Activated naive CD8-positive, alpha-beta T cell treated with anti-CD3 and anti-CD28 coated beads, Interleukin-2, amount 50 U/mL, for 24 hours (primary cell): ENCODE data around the gene SLC16A11.

Experiments used
- ATAC-seq: fragments of 150-1000 bp; cut with Tn5 transposase; one replicate; pipeline ENCODE4 v1.10.0; 2021
- DNase-seq: peaks from one replicate; pipeline ENCODE4 v3.0.0; 2021
- H3K27ac Mint-ChIP-seq: one replicate; pipeline ENCODE4 v1.8.0; 2021; ENCODE audit warnings: mild to moderate bottlenecking, mixed read lengths
- H3K27me3 Mint-ChIP-seq: one replicate; pipeline ENCODE4 v1.8.0; 2021; ENCODE audit warnings: mixed read lengths
- H3K36me3 Mint-ChIP-seq: one replicate; pipeline ENCODE4 v1.8.0; 2021; ENCODE audit warnings: low read depth, mixed read lengths
- H3K4me1 Mint-ChIP-seq: one replicate; pipeline ENCODE4 v1.8.0; 2021; ENCODE audit warnings: mixed read lengths
- H3K4me3 Mint-ChIP-seq: one replicate; pipeline ENCODE4 v1.8.0; 2021; ENCODE audit warnings: mild to moderate bottlenecking, moderate library complexity, mixed read lengths
- H3K9me3 Mint-ChIP-seq: one replicate; pipeline ENCODE4 v1.8.0; 2021; ENCODE audit warnings: mixed read lengths

SLC16A11 gene

GRCh38 chr17:7014261-7014994, 29.5 kb downstream of the SLC16A11 start:
- peak overlapping the region; percentile 100 for H3K27ac Mint-ChIP-seq
- H3K4me1 Mint-ChIP-seq, result peaks cover 68% of the 10 kb centered on the region
- no peaks in the 10 kb centered on the region for H3K9me3 Mint-ChIP-seq
- ATAC-seq (peak; percentile 87), DNase-seq (peak; percentile 96)
- peaks cover 3% of the 10 kb centered on the region for H3K27me3 Mint-ChIP-seq
- H3K36me3 Mint-ChIP-seq, result peaks cover 20% of the 10 kb centered on the region
- H3K4me3 Mint-ChIP-seq, result peak overlapping the region; percentile 90

GRCh38 chr17:7011942-7012254, 32.0 kb downstream of the SLC16A11 start:
- Mint-ChIP-seq H3K4me3 (peak overlapping the region; percentile 90), H3K27me3 (peaks cover 3% of the 10 kb centered on the region), H3K9me3 (no peaks in the 10 kb centered on the region), H3K36me3 (peaks cover 16% of the 10 kb centered on the region), H3K27ac (peak overlapping the region; percentile 100), H3K4me1 (peaks cover 59% of the 10 kb centered on the region)
- DNase-seq (no peak), ATAC-seq (no peak)

GRCh38 chr17:7011415-7011814, 32.5 kb downstream of the SLC16A11 start:
- Mint-ChIP-seq H3K9me3 (no peaks in the 10 kb centered on the region), H3K27me3 (peaks cover 3% of the 10 kb centered on the region), H3K4me1 (peaks cover 54% of the 10 kb centered on the region), H3K4me3 (peak overlapping the region; percentile 90), H3K27ac (peak overlapping the region; percentile 100), H3K36me3 (peaks cover 16% of the 10 kb centered on the region)
- DNase-seq, result no peak
- no peak for ATAC-seq

DNA sequence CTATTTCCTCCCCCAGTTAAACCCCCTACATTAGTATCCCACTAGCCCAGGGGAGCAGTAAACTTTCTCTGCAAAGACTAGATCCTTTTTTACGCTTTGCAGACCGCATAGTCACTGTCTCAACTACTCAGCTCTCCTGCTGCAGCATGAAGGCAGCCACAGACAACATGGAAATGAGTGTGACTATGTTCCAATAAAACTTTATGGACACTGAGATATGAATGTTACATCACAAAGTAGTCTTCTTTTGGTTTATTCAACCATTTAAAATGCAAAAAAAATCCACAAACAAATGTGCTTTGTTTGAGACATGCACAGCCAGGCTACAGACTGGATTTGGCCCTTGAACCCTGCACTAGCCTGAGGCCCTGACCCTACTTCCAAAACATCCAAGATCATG, 33.4 kb downstream of the SLC16A11 start:
- peak overlapping the region; percentile 45 for H3K27ac Mint-ChIP-seq
- H3K9me3 Mint-ChIP-seq, result no peaks in the 10 kb centered on the region
- H3K36me3 Mint-ChIP-seq, result peaks cover 16% of the 10 kb centered on the region
- H3K4me3 Mint-ChIP-seq, result peak overlapping the region; percentile 90
- ATAC-seq (no peak), DNase-seq (no peak)
- peaks cover 45% of the 10 kb centered on the region for H3K4me1 Mint-ChIP-seq
- peaks cover 3% of the 10 kb centered on the region for H3K27me3 Mint-ChIP-seq

DNA sequence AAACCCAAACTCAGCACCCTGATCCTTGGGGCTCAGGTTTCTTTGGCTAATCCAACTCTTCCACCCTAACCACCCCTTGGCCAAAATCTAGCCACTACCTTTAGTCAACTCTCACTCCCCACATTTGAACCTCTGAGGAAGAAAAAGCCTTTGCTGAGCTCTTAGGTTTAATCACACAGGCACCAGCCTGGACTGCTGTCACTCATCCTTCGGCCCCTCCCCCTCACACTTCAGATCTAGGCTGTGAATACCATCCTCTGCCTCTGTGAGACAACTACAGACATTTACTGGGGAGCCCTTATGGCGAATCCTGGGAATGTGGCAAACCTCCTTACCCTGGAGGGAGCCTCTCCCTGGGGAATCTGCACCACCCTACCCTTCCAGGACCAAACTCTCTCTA, 36.7 kb downstream of the SLC16A11 start:
- ATAC-seq (no peak), DNase-seq (no peak)
- no peaks in the 10 kb centered on the region for H3K9me3 Mint-ChIP-seq
- peaks cover 34% of the 10 kb centered on the region for H3K4me1 Mint-ChIP-seq
- peaks cover 9% of the 10 kb centered on the region for H3K36me3 Mint-ChIP-seq
- H3K27me3 Mint-ChIP-seq, result peaks cover under 1% of the 10 kb centered on the region
- H3K27ac Mint-ChIP-seq, result no peak overlapping the region
- no peak overlapping the region for H3K4me3 Mint-ChIP-seq

DNA sequence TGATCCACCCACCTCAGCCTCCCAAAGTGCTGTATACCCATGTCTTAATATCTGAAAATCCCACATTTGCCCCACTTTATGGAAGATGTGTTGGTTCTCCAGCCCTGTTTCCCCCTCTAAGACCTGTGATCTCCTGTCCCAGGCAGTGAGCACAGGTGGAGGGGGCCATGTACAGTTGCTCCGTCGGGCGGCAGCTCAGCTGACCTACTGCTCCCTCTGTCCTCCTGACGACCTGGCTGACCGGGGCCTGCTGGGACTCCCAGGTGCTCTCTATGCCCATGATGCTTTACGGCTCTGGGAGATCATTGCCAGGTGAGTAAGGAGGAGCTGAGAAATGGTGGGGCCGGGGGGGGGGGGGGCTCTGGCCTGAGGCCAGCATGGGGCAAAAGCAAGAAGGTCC, 38.2 kb downstream of the SLC16A11 start:
- H3K4me1 Mint-ChIP-seq, result peaks cover 20% of the 10 kb centered on the region
- H3K27me3 Mint-ChIP-seq, result no peaks in the 10 kb centered on the region
- no peaks in the 10 kb centered on the region for H3K9me3 Mint-ChIP-seq
- H3K27ac Mint-ChIP-seq, result no peak overlapping the region
- no peak for ATAC-seq
- H3K36me3 Mint-ChIP-seq, result peaks cover 15% of the 10 kb centered on the region
- H3K4me3 Mint-ChIP-seq, result no peak overlapping the region
- DNase-seq, result no peak

DNA sequence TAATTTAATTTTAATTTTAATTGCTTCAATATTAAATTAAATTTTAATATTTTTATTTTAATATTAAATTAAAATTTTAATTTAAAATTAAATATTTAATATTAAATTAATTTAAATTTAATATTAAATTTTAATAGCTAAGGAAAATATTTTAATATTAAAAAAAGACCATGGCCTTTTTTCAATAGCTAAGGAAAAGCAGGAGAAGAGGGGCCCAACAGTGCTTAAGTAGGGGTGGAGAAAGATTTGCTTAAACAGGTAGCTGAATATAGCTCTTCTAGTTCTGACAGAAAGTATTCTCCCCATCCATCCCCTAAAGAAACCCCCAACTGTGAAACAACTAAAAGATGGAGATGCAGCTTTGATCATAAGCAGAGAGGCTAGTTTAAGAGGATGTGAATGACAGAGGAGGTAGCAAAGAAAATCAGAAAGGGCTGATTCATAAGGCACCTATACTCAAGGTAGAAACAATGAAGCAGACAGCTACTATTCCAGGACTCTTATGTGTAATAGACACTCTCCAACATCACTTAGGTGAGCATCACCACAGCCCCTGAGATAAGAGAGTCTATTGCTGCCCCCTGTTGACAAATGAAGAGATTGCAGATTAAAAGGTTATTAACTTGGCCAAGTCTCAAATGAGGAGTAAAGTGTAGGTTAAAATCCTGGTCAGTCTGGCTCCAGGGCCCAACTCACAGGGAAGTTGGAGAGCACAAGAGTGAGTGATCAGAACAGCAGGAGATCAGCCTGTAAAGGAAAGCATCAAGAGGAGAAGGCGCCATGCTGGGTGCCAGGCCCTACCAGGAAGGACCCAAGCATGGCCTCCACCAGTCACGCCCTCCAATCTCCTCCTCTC, 39.3 kb downstream of the SLC16A11 start:
- ATAC-seq (peak; percentile 95), DNase-seq (no peak)
- Mint-ChIP-seq H3K27ac (no peak overlapping the region), H3K36me3 (peaks cover 15% of the 10 kb centered on the region), H3K4me1 (peaks cover 12% of the 10 kb centered on the region), H3K4me3 (no peak overlapping the region), H3K9me3 (no peaks in the 10 kb centered on the region), H3K27me3 (no peaks in the 10 kb centered on the region)

- peaks cover 3% of the 10 kb centered on the region for H3K4me1 Mint-ChIP-seq
Observed at GRCh38 chr17:7003745-7004144, 40.1 kb downstream of the SLC16A11 start.

GRCh38 chr17:7002288-7003047, 41.4 kb downstream of the SLC16A11 start:
- peaks cover 19% of the 10 kb centered on the region for H3K36me3 Mint-ChIP-seq

More at GRCh38 chr17:7003745-7004144, 40.1 kb downstream of the SLC16A11 start:
- peaks cover 13% of the 10 kb centered on the region for H3K36me3 Mint-ChIP-seq
- H3K27ac Mint-ChIP-seq, result no peak overlapping the region
- no peak overlapping the region for H3K4me3 Mint-ChIP-seq
- DNase-seq (no peak), ATAC-seq (no peak)
- no peaks in the 10 kb centered on the region for H3K9me3 Mint-ChIP-seq
- H3K27me3 Mint-ChIP-seq, result no peaks in the 10 kb centered on the region

DNA sequence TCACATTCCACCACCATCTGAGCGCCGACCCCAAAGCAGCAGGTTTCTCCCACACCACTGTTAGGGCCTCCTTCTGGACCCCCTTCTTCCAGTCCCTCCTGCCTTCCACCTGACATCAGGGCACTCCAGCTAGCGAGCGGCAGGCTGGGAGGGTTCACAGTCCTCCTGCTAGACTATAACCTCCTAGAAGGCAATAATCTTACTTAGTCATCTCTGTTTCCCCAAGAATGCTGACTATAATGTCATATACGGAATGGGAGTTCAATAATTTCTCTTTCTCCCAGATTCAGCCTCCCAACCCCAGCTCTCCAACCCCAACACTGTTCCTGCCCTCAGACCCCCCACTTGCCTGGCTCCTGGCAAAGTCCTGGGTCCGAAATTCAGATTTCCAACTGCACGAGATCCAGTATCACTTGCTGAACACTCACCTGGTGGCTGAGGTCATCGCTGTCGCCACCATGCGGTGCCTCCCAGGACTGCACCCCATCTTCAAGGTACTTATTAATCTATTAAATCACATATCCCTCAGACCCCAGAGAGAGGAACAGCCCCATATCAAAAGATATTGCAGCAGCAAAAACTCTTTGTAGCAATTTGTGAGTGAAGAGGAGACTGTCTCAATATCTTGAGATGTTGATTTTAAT, 42.5 kb downstream of the SLC16A11 start:
- Mint-ChIP-seq H3K27me3 (no peaks in the 10 kb centered on the region), H3K9me3 (no peaks in the 10 kb centered on the region), H3K27ac (no peak overlapping the region), H3K36me3 (peaks cover 24% of the 10 kb centered on the region), H3K4me1 (peaks cover 1% of the 10 kb centered on the region), H3K4me3 (no peak overlapping the region)
- peak; percentile 58 for DNase-seq
- no peak for ATAC-seq

More at GRCh38 chr17:7002288-7003047, 41.4 kb downstream of the SLC16A11 start:
- DNase-seq, result no peak
- H3K9me3 Mint-ChIP-seq, result no peaks in the 10 kb centered on the region
- no peak for ATAC-seq
- peaks cover 1% of the 10 kb centered on the region for H3K4me1 Mint-ChIP-seq
- H3K4me3 Mint-ChIP-seq, result no peak overlapping the region
- no peak overlapping the region for H3K27ac Mint-ChIP-seq
- no peaks in the 10 kb centered on the region for H3K27me3 Mint-ChIP-seq

DNA sequence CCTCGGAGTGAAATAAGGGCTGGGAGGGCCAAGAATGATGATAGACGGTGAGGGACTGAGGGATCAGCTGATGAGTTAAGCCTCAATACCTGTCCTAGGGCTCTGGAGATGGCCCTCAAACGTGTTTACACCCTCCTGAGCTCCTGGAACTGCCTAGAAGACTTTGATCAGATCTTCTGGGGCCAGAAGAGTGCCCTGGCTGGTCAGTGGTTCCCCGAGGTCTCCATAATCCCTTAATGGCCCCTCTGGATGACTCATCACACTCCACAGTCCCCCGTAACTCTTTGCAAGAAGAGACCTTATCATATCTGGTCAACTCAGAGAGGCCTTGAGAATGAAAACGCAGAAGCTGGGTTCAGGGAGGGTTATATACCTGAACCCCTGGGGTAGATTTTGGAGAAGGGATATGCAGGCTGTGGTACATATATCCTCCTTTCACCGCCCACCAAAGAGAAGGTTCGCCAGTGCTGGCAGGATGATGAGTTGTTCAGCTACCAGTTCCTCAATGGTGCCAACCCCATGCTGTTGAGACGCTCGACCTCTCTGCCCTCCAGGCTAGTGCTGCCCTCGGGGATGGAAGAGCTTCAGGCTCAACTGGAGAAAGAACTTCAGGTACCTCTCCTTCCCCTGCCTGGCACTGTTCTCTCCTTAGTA, 44.9 kb downstream of the SLC16A11 start:
- Mint-ChIP-seq H3K36me3 (peaks cover 24% of the 10 kb centered on the region), H3K4me3 (no peak overlapping the region), H3K27me3 (no peaks in the 10 kb centered on the region), H3K27ac (no peak overlapping the region), H3K4me1 (no peaks in the 10 kb centered on the region), H3K9me3 (no peaks in the 10 kb centered on the region)
- no peak for DNase-seq
- ATAC-seq, result no peak

DNA sequence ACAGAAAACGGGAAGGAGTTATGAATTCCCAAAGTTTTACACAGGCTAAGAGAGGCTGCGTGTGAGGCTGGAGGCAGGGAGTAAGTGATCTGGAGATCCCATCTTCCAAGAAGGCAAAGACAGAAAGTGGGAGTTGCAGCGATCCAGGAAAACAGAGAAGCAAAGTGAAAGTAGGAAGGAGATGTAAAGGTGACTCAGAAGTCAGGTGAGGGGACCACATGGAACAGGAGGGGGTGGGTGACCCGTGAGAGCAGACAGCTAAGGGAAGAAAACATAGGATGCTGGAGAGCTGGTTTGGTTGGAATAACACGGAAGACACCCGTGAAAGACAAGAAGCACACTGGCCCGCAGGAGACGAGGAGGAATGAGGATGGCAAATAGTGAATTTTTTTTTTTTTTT, 46.7 kb downstream of the SLC16A11 start:
- no peaks in the 10 kb centered on the region for H3K9me3 Mint-ChIP-seq
- ATAC-seq, result no peak
- H3K36me3 Mint-ChIP-seq, result peaks cover 21% of the 10 kb centered on the region
- no peak for DNase-seq
- H3K27me3 Mint-ChIP-seq, result no peaks in the 10 kb centered on the region
- H3K4me3 Mint-ChIP-seq, result no peak overlapping the region
- H3K4me1 Mint-ChIP-seq, result no peaks in the 10 kb centered on the region
- H3K27ac Mint-ChIP-seq, result no peak overlapping the region

DNA sequence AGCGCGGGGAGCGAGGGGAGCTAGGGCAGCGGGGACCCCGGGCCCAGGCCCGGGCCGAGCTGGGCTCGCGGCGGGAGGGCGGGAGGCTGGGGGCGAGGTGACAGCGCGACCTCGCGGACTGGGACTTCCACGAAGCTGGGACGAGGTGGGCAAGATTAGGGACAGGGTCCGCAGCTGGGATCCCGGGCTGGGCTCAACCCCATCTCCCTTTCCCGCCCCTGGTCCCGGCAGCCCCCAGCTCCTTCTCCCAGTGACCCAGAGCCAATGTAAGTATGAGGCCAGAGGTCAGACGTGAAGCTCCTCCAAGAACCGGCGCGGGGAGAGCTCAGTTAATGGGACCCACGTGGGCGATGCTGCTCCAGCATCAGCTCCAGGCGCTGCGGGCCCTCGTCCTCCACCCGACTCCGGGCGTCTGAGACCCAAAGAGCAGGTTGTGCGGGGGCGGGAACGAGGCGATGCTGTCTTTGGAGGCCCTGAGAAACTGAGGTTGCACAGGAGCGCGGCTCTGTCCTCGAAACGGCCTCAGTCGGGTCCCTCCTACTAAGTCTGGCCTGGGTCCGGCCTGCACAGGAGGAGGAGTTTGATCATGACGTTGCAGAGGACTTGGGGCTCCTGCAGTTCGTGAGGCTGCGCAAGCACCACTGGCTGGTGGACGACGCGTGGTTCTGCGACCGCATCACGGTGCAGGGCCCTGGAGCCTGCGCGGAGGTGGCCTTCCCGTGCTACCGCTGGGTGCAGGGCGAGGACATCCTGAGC, 47.5 kb downstream of the SLC16A11 start:
- peaks cover 18% of the 10 kb centered on the region for H3K36me3 Mint-ChIP-seq
- H3K27ac Mint-ChIP-seq, result no peak overlapping the region
- DNase-seq (no peak), ATAC-seq (no peak)
- H3K27me3 Mint-ChIP-seq, result no peaks in the 10 kb centered on the region
- H3K4me1 Mint-ChIP-seq, result no peaks in the 10 kb centered on the region
- H3K4me3 Mint-ChIP-seq, result no peak overlapping the region
- H3K9me3 Mint-ChIP-seq, result no peaks in the 10 kb centered on the region
